ENCODE data around the gene C1orf210. TPM values are rescaled to one million over a fixed set of nuclear protein-coding genes. Genes with fewer than 3 reads are reported as not detected.
A peak's percentile ranks its signal among the peaks of the same experiment; 100 is the strongest.

C1orf210 gene
- total and polyA plus RNA-seq, 2 of the 13 experiments (the other 11 are each of a cell fraction or from before 2014, with no cell fraction given): 0.49 to 5.1 TPM

DNA sequence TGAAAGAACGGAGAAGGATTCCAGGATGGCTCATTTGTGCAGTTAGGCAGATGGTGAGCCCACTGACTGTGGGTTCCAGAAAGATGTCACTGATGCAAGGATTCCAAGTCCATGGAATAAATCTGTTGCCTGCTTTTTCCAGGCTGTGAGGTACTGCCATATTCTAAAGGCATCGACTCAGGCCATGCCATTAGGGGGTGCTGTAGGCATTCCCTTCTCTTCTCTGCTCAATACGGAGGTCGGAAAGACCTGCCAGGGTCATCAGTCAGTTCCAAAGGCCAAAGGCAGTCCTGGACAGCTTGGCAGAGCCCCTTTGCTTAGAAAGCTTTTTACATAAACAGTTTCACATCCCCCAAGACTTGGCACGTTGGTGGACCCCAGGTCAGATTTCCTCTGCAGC is 47.3 kb downstream of the C1orf210 start (continued):
- TF ChIP-seq SOX5 (CRISPR knock-in tag; IDR thresholded peaks at IDR 0.05; ENCODE audit: borderline replicate concordance) (no peak; the same call in 1 of the 2 replicates), MAFF (IDR thresholded peaks at IDR 0.05; ENCODE audit: low read depth, low read length) (0 out of 2 replicates have a peak, but pooled peaks have one; percentile 5), FOXO1 (CRISPR knock-in tag; IDR thresholded peaks at IDR 0.05) (peak; percentile 38; the same call in 1 of the 2 replicates), NR2F2 (IDR thresholded peaks at IDR 0.05; ENCODE audit: borderline replicate concordance, low read depth) (peak; percentile 53), SNRNP70 (IDR thresholded peaks at IDR 0.05; ENCODE audit: low read depth, low read length) (no peak), MIXL1 (CRISPR knock-in tag; IDR thresholded peaks at IDR 0.05) (peak; percentile 78), NR2C2 (CRISPR knock-in tag; IDR thresholded peaks at IDR 0.05; ENCODE audit: borderline replicate concordance) (peak; percentile 51; the same call in 1 of the 2 replicates), STAT5B (CRISPR knock-in tag; IDR thresholded peaks at IDR 0.05) (no peak), SMAD3 (CRISPR knock-in tag; IDR thresholded peaks at IDR 0.05) (0 out of 2 replicates have a peak, but pooled peaks have one; percentile 64), RXRB (CRISPR knock-in tag; IDR thresholded peaks at IDR 0.05; ENCODE audit: borderline replicate concordance) (peak; percentile 81), RAD21 (CRISPR knock-in tag; IDR thresholded peaks at IDR 0.05) (peak; percentile 96)
- TF ChIP-seq, protein P1, sequence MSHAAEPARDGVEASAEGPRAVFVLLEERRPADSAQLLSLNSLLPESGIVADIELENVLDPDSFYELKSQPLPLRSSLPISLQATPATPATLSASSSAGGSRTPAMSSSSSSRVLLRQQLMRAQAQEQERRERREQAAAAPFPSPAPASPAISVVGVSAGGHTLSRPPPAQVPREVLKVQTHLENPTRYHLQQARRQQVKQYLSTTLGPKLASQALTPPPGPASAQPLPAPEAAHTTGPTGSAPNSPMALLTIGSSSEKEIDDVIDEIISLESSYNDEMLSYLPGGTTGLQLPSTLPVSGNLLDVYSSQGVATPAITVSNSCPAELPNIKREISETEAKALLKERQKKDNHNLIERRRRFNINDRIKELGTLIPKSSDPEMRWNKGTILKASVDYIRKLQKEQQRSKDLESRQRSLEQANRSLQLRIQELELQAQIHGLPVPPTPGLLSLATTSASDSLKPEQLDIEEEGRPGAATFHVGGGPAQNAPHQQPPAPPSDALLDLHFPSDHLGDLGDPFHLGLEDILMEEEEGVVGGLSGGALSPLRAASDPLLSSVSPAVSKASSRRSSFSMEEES (CRISPR knock-in tag; IDR thresholded peaks at IDR 0.05): 0 out of 2 replicates have a peak, but pooled peaks have one; percentile 18
- TF ChIP-seq, protein P2, sequence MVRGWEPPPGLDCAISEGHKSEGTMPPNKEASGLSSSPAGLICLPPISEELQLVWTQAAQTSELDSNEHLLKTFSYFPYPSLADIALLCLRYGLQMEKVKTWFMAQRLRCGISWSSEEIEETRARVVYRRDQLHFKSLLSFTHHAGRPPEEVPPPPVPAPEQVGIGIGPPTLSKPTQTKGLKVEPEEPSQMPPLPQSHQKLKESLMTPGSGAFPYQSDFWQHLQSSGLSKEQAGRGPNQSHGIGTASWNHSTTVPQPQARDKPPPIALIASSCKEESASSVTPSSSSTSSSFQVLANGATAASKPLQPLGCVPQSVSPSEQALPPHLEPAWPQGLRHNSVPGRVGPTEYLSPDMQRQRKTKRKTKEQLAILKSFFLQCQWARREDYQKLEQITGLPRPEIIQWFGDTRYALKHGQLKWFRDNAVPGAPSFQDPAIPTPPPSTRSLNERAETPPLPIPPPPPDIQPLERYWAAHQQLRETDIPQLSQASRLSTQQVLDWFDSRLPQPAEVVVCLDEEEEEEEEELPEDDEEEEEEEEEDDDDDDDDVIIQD (CRISPR knock-in tag; IDR thresholded peaks at IDR 0.05; ENCODE audit: low read depth): 0 out of 2 replicates have a peak, but pooled peaks have one; percentile 30
- TF ChIP-seq, protein P3, sequence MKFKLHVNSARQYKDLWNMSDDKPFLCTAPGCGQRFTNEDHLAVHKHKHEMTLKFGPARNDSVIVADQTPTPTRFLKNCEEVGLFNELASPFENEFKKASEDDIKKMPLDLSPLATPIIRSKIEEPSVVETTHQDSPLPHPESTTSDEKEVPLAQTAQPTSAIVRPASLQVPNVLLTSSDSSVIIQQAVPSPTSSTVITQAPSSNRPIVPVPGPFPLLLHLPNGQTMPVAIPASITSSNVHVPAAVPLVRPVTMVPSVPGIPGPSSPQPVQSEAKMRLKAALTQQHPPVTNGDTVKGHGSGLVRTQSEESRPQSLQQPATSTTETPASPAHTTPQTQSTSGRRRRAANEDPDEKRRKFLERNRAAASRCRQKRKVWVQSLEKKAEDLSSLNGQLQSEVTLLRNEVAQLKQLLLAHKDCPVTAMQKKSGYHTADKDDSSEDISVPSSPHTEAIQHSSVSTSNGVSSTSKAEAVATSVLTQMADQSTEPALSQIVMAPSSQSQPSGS (CRISPR knock-in tag; IDR thresholded peaks at IDR 0.05): peak; percentile 26; the same call in 1 of the 2 replicates
- TF ChIP-seq, protein P4, sequence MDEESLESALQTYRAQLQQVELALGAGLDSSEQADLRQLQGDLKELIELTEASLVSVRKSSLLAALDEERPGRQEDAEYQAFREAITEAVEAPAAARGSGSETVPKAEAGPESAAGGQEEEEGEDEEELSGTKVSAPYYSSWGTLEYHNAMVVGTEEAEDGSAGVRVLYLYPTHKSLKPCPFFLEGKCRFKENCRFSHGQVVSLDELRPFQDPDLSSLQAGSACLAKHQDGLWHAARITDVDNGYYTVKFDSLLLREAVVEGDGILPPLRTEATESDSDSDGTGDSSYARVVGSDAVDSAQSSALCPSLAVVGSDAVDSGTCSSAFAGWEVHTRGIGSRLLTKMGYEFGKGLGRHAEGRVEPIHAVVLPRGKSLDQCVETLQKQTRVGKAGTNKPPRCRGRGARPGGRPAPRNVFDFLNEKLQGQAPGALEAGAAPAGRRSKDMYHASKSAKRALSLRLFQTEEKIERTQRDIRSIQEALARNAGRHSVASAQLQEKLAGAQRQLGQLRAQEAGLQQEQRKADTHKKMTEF (CRISPR knock-in tag; IDR thresholded peaks at IDR 0.05): peak; percentile 62; the same call in 1 of the 2 replicates
- TF ChIP-seq, protein P5, sequence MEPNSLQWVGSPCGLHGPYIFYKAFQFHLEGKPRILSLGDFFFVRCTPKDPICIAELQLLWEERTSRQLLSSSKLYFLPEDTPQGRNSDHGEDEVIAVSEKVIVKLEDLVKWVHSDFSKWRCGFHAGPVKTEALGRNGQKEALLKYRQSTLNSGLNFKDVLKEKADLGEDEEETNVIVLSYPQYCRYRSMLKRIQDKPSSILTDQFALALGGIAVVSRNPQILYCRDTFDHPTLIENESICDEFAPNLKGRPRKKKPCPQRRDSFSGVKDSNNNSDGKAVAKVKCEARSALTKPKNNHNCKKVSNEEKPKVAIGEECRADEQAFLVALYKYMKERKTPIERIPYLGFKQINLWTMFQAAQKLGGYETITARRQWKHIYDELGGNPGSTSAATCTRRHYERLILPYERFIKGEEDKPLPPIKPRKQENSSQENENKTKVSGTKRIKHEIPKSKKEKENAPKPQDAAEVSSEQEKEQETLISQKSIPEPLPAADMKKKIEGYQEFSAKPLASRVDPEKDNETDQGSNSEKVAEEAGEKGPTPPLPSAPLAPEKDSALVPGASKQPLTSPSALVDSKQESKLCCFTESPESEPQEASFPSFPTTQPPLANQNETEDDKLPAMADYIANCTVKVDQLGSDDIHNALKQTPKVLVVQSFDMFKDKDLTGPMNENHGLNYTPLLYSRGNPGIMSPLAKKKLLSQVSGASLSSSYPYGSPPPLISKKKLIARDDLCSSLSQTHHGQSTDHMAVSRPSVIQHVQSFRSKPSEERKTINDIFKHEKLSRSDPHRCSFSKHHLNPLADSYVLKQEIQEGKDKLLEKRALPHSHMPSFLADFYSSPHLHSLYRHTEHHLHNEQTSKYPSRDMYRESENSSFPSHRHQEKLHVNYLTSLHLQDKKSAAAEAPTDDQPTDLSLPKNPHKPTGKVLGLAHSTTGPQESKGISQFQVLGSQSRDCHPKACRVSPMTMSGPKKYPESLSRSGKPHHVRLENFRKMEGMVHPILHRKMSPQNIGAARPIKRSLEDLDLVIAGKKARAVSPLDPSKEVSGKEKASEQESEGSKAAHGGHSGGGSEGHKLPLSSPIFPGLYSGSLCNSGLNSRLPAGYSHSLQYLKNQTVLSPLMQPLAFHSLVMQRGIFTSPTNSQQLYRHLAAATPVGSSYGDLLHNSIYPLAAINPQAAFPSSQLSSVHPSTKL (CRISPR knock-in tag; IDR thresholded peaks at IDR 0.05): peak; percentile 63
- TF ChIP-seq, protein P6, sequence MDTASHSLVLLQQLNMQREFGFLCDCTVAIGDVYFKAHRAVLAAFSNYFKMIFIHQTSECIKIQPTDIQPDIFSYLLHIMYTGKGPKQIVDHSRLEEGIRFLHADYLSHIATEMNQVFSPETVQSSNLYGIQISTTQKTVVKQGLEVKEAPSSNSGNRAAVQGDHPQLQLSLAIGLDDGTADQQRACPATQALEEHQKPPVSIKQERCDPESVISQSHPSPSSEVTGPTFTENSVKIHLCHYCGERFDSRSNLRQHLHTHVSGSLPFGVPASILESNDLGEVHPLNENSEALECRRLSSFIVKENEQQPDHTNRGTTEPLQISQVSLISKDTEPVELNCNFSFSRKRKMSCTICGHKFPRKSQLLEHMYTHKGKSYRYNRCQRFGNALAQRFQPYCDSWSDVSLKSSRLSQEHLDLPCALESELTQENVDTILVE (CRISPR knock-in tag; IDR thresholded peaks at IDR 0.05): peak; percentile 63; the same call in 1 of the 2 replicates
- TF ChIP-seq, protein P7, sequence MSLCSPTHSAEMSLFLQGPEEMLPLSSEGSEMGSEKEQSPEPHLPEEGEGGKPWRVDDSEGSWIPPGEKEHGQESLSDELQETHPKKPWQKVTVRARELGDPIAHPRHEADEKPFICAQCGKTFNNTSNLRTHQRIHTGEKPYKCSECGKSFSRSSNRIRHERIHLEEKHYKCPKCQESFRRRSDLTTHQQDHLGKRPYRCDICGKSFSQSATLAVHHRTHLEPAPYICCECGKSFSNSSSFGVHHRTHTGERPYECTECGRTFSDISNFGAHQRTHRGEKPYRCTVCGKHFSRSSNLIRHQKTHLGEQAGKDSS (CRISPR knock-in tag; IDR thresholded peaks at IDR 0.05; ENCODE audit: borderline replicate concordance, low read depth): peak; percentile 36; the same call in 1 of the 2 replicates
